Astrocyte of the spinal cord (primary cell): ENCODE measurements around the gene CTNNA2.

Experiments used
- DNase-seq: peaks from one replicate; pipeline ENCODE4 v3.0.0; 2011; ENCODE audit warnings: low read depth, low spot score
- H3K4me3 ChIP-seq: 2 replicates; pipeline ENCODE4 v1.5.1; 2011; ENCODE audit warnings: low read depth, mild to moderate bottlenecking, low read length, moderate library complexity
- in situ Hi-C: cut with HindIII; loops from 2 replicates; pipeline ENCODE4 v1.10.0; 2017; ENCODE audit warnings: low sequenced_read_pairs
- TF ChIP-seq, protein P1 (sequence below): IDR thresholded peaks from 2 replicates; pipeline ENCODE4 v1.5.1; 2012; ENCODE audit warnings: low read depth, mild to moderate bottlenecking, low read length, inconsistent platforms

The CTNNA2 gene

DNA sequence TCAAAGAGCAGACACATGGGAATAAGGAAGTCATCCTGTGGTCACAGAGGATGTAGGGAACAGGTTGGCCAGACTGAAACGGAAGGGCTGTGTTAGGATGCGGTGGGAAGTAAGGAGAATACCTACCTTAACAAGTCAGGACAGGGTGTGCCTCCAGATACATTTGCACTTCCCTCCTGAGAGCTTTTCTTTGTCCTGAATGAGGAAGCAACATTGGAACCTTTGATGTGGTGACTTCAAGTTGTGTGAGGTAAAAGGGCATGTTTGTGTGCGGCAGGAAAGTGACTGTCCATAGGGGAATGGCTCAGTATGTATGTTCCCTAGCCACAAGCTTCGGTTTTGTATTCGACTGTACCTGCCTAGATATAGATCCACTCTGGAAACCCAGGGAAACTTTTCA lies 816.6 kb downstream of the CTNNA2 start:
- no peak for DNase-seq
- H3K4me3 ChIP-seq: no peak overlapping the region
- TF ChIP-seq, protein P1, sequence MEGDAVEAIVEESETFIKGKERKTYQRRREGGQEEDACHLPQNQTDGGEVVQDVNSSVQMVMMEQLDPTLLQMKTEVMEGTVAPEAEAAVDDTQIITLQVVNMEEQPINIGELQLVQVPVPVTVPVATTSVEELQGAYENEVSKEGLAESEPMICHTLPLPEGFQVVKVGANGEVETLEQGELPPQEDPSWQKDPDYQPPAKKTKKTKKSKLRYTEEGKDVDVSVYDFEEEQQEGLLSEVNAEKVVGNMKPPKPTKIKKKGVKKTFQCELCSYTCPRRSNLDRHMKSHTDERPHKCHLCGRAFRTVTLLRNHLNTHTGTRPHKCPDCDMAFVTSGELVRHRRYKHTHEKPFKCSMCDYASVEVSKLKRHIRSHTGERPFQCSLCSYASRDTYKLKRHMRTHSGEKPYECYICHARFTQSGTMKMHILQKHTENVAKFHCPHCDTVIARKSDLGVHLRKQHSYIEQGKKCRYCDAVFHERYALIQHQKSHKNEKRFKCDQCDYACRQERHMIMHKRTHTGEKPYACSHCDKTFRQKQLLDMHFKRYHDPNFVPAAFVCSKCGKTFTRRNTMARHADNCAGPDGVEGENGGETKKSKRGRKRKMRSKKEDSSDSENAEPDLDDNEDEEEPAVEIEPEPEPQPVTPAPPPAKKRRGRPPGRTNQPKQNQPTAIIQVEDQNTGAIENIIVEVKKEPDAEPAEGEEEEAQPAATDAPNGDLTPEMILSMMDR: no peak
- in situ Hi-C loops: no loop called here

DNA sequence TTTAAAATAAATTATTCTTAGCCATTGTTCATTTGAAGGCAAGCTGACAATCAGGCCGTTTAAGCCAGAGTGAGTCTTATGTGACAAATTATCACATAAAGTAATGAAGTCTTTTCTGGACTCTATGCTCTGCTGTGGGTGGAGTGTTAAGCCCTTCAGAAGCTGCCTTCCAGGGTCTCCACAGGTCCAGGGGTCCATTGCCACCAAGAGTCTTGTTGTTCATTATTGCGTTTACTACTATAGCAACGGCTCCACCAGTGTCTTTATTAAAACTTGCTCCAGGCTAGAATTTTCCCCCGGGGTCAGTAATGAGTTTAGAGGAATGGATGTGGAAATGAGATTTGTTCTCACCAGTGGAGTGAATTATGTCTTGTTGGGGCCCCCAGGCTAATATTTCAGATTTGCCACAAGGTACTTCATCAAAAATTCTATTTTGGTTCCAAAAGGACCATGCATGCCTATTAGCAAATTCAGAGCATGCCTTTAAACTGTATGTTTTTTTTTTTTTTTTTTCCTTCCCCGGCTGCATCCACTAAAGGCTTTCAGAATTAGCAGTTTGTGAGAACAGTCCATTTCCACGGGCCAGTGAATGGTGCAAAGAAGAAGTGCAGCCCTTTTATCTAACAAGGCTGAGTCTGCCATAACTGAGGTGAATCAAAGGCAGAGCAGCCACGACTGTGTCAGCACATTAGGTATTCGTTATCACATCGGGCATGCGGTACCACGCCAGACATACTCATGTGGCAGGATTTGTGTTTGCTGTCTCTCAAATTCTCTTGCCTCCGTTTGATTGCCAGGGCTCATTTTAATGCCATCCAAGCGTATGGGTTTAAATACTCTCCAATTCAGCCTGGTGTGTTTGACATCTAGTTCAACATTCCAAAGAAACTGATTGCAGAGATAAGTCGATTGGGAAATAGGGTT lies 817.9 kb downstream of the CTNNA2 start:
- TF ChIP-seq, protein P1: no peak
- in situ Hi-C loops: no loop called here
- H3K4me3 ChIP-seq: no peak overlapping the region
- DNase-seq: no peak

DNA sequence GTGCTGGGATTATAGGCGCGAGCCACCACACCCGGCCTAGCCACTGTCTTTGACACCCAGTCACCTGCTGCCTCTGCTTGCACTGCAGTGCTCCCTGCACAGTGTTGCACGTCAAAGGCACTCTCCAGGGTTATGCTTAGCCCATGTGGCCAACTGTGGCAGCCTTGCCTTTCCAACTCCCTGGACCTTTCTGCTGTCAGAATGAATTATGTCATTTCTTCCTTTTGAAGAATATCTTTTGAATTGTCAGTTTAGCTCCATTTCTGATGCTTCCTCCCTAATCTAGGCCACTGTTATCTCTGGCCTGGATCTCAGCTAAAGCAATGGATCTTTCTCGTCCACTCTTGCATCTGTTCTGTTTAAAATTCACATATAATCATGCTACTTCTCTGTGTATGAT lies 821.0 kb downstream of the CTNNA2 start:
- TF ChIP-seq, protein P1: no peak
- no peak for DNase-seq
- in situ Hi-C loops: no loop called here
- H3K4me3 ChIP-seq: no peak overlapping the region

DNA sequence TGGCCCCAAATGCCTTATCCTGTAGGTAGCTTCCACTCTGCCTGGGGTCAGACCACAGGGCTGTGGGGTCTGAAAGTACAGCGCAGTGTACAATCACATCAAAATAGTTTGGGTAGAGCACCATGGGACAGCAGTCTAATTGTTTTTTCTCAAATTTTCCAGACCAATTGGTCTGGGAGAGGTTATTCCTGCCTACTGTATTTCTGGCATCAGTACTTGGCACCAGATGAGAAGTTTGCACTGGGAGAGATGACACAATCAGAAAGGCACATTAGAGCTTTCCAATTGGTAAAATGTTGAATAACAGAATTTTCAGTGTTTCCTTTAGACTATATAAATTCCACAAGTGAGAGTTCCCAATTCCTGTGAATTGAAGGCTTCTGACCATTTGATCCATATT lies 822.6 kb downstream of the CTNNA2 start:
- H3K4me3 ChIP-seq: no peak overlapping the region
- no peak for DNase-seq
- in situ Hi-C loops: no loop called here
- TF ChIP-seq, protein P1: no peak

DNA sequence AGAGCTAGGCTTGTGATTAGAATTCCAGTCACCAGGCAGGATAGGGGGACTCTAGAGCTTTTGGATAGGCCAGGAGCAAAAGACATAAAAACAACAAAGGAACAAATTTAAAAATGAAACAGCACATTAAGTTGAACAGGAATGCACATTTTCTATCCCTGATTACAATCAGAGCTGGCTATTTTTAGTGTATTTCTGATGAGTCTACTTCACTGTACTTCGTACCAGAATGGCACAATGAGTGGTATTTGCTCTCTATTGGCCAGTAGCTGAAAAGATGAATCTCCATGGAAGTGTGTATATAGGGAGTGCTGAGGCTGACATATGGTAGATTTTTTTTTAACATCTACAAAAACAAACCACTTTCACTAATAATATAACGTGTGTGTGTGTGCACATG lies 825.9 kb downstream of the CTNNA2 start:
- no peak for DNase-seq
- TF ChIP-seq, protein P1: no peak
- in situ Hi-C loops: no loop called here
- H3K4me3 ChIP-seq: no peak overlapping the region

DNA sequence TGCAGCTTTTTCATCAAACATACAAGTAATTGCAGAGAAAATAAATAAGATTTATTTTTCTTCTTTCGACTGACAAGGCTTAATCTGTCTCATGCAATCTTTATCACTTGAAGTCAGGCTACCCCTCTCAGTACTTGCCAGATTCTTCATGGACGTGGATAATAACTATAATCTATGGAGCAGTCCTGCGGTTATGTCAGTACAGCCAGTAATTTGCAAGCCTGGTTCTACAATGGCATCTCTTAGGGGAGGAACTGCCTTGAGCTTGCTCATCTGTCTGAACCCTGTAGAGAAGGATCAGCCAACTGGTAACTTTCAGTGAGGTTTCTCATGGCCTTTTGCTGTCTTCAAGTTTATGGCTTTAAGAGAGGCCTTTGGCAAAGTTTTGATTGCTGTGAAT lies 827.2 kb downstream of the CTNNA2 start:
- H3K4me3 ChIP-seq: no peak overlapping the region
- DNase-seq: no peak
- in situ Hi-C loops: no loop called here
- TF ChIP-seq, protein P1: no peak
